Measurements from ENCODE around the gene KRTAP25-1. TPM values are rescaled to one million over a fixed set of nuclear protein-coding genes. Genes with fewer than 3 reads are reported as not detected.

KRTAP25-1 gene
- total and polyA plus RNA-seq, 2 of the 8 experiments (the other 6 are each of a cell fraction or from before 2014, with no cell fraction given): not detected

DNA sequence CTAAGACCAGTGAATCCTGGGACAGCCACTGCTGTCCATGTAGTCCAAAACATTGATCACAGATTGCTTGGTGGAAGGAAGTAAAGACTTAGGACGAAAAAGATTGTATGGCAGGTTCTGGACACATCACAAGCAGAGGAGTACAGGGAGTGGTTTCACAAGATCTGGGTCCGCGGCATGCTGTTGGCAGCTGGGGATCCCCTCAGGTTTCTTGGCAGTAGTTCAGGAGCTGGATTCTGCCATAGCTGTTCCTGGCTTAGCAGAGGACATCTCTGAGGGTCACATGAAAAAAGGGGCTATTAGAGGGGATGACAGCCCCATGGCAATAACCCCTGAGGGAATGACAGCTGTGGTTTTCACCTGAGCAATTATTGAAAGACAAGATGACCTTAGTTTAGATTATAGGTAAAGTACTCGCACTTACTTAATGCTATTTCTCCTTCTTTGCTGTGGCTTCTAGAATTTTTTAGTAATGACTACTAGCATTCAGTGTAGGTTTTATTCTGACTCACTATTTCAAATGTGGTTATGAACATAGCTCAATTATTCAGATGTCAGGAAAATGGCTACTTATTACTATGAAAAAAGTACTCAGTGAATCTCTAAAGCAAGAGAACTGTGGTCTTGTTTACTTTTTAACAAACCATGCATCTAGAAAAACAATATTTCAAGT lies 40.0 kb upstream of the KRTAP25-1 start (continued):
- no peak for TF ChIP-seq CEBPB (IDR thresholded peaks at IDR 0.05; ENCODE audit: low read depth, low read length)
- no peak for TF ChIP-seq POU5F1 (IDR thresholded peaks at IDR 0.05; ENCODE audit: low read depth, low read length)
- no peak for TF ChIP-seq JUN (IDR thresholded peaks at IDR 0.05; ENCODE audit: low read depth, low read length)
- TF ChIP-seq, protein P1, sequence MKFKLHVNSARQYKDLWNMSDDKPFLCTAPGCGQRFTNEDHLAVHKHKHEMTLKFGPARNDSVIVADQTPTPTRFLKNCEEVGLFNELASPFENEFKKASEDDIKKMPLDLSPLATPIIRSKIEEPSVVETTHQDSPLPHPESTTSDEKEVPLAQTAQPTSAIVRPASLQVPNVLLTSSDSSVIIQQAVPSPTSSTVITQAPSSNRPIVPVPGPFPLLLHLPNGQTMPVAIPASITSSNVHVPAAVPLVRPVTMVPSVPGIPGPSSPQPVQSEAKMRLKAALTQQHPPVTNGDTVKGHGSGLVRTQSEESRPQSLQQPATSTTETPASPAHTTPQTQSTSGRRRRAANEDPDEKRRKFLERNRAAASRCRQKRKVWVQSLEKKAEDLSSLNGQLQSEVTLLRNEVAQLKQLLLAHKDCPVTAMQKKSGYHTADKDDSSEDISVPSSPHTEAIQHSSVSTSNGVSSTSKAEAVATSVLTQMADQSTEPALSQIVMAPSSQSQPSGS (IDR thresholded peaks at IDR 0.05; ENCODE audit: low read length): no peak
- no peak for TF ChIP-seq BACH1 (IDR thresholded peaks at IDR 0.05; ENCODE audit: low read length)
- TF ChIP-seq SP4 (IDR thresholded peaks at IDR 0.05; ENCODE audit: low read length): no peak
- TF ChIP-seq CBX8 (IDR thresholded peaks at IDR 0.05; ENCODE audit: borderline replicate concordance, low read depth, low read length): no peak
- TF ChIP-seq CHD2 (IDR thresholded peaks at IDR 0.05; ENCODE audit: low read length): no peak
